Measurements from ENCODE around the gene TUBGCP3.
A peak's percentile ranks its signal among the peaks of the same experiment; 100 is the strongest.
"Not testable (repeated sequence)": the region's sequence is repeated elsewhere in the genome, so short reads cannot be mapped to it uniquely, and the experiment has no call there.

Gene TUBGCP3

GRCh38 chr13:112562254-112562653, 25.7 kb downstream of the TUBGCP3 start:
- no peak overlapping the region for H3K4me3 ChIP-seq (ENCODE audit: low read depth, low read length)
- TF ChIP-seq CTCF (IDR thresholded peaks at IDR 0.05; ENCODE audit: low read depth, low read length), result no peak
- no peak for DNase-seq (ENCODE audit: low read depth, low spot score)
- in situ Hi-C loops (cut with HindIII; ENCODE audit: low sequenced_read_pairs), result no loop called here

DNA sequence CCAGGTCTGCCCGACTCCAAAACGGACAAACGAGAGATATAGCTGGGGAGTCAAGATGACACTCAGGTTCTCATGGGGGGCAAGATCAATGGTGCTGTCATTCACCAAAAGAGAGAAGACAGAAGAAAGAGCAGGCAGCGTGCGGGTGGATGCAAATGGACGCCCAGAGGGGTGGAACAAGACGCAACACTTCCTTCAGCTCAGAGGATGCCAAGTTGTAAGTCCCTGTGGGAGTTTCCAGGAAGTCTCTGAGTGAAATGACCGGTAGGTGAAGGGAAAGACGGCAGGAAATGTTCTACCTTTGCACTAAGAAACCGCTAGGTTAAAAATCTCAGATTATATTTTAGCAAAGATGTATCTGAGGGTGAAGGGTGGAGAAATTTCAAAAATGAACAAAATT, 26.5 kb downstream of the TUBGCP3 start:
- no peak overlapping the region for H3K4me3 ChIP-seq (ENCODE audit: low read depth, low read length)
- DNase-seq (ENCODE audit: low read depth, low spot score), result no peak
- no peak for TF ChIP-seq CTCF (IDR thresholded peaks at IDR 0.05; ENCODE audit: low read depth, low read length)
- in situ Hi-C loops (cut with HindIII; ENCODE audit: low sequenced_read_pairs), result no loop called here

DNA sequence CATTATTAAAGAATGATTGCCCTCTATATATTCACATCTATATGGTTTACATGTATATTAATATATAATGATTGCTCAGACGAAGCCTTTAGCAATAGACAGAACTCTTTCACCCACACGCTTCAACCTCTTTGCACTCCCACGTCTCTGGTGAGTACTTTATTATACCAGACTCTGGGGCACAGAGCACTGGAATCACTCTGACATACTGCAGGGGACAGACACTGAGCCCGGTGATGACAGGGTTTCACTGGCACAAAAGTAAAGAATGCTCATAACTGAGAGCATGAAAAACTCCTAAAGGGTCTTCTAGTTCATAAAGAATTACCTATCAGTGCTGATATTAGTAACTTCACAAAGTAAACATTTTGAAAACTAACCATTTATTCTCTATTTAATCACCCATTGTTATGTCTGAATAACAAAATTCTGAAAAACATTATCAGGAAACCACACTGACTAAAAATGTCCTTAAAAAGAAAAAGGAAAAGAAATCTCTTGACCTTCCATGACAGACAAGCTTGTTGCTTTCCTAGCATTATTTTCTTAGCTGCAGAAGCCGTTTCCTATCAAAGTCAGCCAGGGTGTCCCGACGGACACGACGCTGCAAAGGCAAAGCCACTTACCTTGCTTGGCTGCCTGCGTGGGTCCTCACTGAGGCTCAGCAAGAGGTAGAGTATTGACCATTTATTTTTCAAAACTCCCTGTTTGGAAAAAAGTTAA, 29.1 kb downstream of the TUBGCP3 start:
- H3K4me3 ChIP-seq (ENCODE audit: low read depth, low read length), result no peak overlapping the region
- TF ChIP-seq CTCF (IDR thresholded peaks at IDR 0.05; ENCODE audit: low read depth, low read length), result no peak
- in situ Hi-C loops (cut with HindIII; ENCODE audit: low sequenced_read_pairs), result no loop called here
- DNase-seq (ENCODE audit: low read depth, low spot score), result no peak

- TF ChIP-seq CTCF (IDR thresholded peaks at IDR 0.05; ENCODE audit: low read depth, low read length), result no peak
- DNase-seq (ENCODE audit: low read depth, low spot score), result no peak
- no peak overlapping the region for H3K4me3 ChIP-seq (ENCODE audit: low read depth, low read length)
- in situ Hi-C loops (cut with HindIII; ENCODE audit: low sequenced_read_pairs), result no loop called here
Observed at GRCh38 chr13:112556600-112556999, 31.4 kb downstream of the TUBGCP3 start.

GRCh38 chr13:112554214-112554850, 33.6 kb downstream of the TUBGCP3 start:
- no peak for DNase-seq (ENCODE audit: low read depth, low spot score)
- in situ Hi-C loops (cut with HindIII; ENCODE audit: low sequenced_read_pairs), result no loop called here
- no peak for TF ChIP-seq CTCF (IDR thresholded peaks at IDR 0.05; ENCODE audit: low read depth, low read length)
- H3K4me3 ChIP-seq (ENCODE audit: low read depth, low read length), result no peak overlapping the region

DNA sequence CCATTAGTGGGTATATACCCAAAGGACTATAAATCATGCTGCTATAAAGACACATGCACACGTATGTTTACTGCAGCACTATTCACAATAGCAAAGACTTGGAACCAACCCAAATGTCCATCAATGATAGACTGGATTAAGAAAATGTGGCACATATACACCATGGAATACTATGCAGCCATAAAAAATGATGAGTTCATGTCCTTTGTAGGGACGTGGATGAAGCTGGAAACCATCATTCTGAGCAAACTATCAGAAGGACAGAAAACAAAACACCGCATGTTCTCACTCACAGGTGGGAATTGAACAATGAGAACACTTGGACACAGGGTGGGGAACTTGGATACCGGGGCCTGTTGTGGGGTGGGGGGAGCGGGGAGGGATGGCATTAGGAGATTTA, 39.0 kb downstream of the TUBGCP3 start:
- H3K4me3 ChIP-seq (ENCODE audit: low read depth, low read length); DNase-seq (ENCODE audit: low read depth, low spot score); in situ Hi-C loops (cut with HindIII; ENCODE audit: low sequenced_read_pairs): not testable (repeated sequence)

GRCh38 chr13:112545856-112546255, 42.1 kb downstream of the TUBGCP3 start:
- DNase-seq (ENCODE audit: low read depth, low spot score), result peak; percentile 76
- no peak for TF ChIP-seq CTCF (IDR thresholded peaks at IDR 0.05; ENCODE audit: low read depth, low read length)
- H3K4me3 ChIP-seq (ENCODE audit: low read depth, low read length), result no peak overlapping the region
- in situ Hi-C loops (cut with HindIII; ENCODE audit: low sequenced_read_pairs), result no loop called here
